NB4 (cell line): Measurements from ENCODE around the gene DPF3.

Experiments used
- MYC ChIP-seq: IDR thresholded peaks from 2 replicates; pipeline ENCODE4 v1.6.1; 2011; ENCODE audit warnings: low read depth, low read length
- POLR2A ChIP-seq: IDR thresholded peaks from 2 replicates; pipeline ENCODE4 v1.6.1; 2011; ENCODE audit warnings: mild to moderate bottlenecking; ENCODE audit not compliant: insufficient read length; ENCODE audit errors: extremely low read depth
- TF ChIP-seq, protein P1 (sequence below): IDR thresholded peaks from one replicate; pipeline ENCODE4 v1.5.1; 2012; ENCODE audit warnings: low read depth, low read length
- TF ChIP-seq, protein P2 (sequence below): IDR thresholded peaks from 2 replicates; pipeline ENCODE4 v1.6.1; 2011; ENCODE audit warnings: low read depth, low read length

GRCh38 chr14:72787841-72788240 is 106.1 kb downstream of the DPF3 start:
- TF ChIP-seq POLR2A (no peak), MYC (no peak)
- TF ChIP-seq, protein P1, sequence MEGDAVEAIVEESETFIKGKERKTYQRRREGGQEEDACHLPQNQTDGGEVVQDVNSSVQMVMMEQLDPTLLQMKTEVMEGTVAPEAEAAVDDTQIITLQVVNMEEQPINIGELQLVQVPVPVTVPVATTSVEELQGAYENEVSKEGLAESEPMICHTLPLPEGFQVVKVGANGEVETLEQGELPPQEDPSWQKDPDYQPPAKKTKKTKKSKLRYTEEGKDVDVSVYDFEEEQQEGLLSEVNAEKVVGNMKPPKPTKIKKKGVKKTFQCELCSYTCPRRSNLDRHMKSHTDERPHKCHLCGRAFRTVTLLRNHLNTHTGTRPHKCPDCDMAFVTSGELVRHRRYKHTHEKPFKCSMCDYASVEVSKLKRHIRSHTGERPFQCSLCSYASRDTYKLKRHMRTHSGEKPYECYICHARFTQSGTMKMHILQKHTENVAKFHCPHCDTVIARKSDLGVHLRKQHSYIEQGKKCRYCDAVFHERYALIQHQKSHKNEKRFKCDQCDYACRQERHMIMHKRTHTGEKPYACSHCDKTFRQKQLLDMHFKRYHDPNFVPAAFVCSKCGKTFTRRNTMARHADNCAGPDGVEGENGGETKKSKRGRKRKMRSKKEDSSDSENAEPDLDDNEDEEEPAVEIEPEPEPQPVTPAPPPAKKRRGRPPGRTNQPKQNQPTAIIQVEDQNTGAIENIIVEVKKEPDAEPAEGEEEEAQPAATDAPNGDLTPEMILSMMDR = no peak
- TF ChIP-seq, protein P2, sequence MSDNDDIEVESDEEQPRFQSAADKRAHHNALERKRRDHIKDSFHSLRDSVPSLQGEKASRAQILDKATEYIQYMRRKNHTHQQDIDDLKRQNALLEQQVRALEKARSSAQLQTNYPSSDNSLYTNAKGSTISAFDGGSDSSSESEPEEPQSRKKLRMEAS = no peak
